Heart left ventricle (tissue), 16 donors: ENCODE data around the gene MYL3. TPM values are rescaled to one million over a fixed set of nuclear protein-coding genes. Genes with fewer than 3 reads are reported as not detected.

Experiments
- ATAC-seq, 4 donors: fragments of 200-7000 bp; cut with Tn5 transposase; one replicate each; pipeline ENCODE4 v1.9.1; 2020 to 2022; ENCODE audit warnings: moderate library complexity in 4 of 4, mild to moderate bottlenecking in 3 of 4, moderate number of reproducible peaks in 1 of 4
- DNase-seq, 5 donors: peaks; one replicate each; pipeline ENCODE4 v3.0.0-alpha.2; 2020
- H3K27ac ChIP-seq, 12 donors: fragments of 200-600 bp; sonication (generic) in 4 of 12; one replicate each; pipeline versions ENCODE4 v1.5.0 to v1.8.0; 2016 to 2022; ENCODE audit warnings: mild to moderate bottlenecking in 2 of 12
- H3K27me3 ChIP-seq, 9 donors: fragments of 200-600 bp; sonication (generic) in 2 of 9; one replicate each; pipeline versions ENCODE4 v1.5.1 to v1.8.0; 2016 to 2022; ENCODE audit warnings: mild to moderate bottlenecking in 3 of 9
- H3K36me3 ChIP-seq, 9 donors: fragments of 200-600 bp; sonication (generic) in 2 of 9; one replicate each; pipeline versions ENCODE4 v1.5.0 to v1.8.0; 2018 to 2022; ENCODE audit warnings: mild to moderate bottlenecking in 2 of 9
- H3K4me1 ChIP-seq, 12 donors: fragments of 200-600 bp; sonication (generic) in 4 of 12; one replicate each; pipeline versions ENCODE4 v1.5.0 to v1.8.0; 2016 to 2022; ENCODE audit warnings: mild to moderate bottlenecking in 3 of 12
- H3K4me3 ChIP-seq, 12 donors: fragments of 200-600 bp; sonication (generic) in 4 of 12; one replicate each; pipeline versions ENCODE4 v1.5.0 to v1.8.0; 2017 to 2022; ENCODE audit warnings: mild to moderate bottlenecking in 9 of 12, moderate library complexity in 4 of 12
- H3K9me3 ChIP-seq, 12 donors: fragments of 200-600 bp; sonication (generic) in 4 of 12; one replicate each; pipeline versions ENCODE4 v1.5.0 to v1.8.0; 2016 to 2022; ENCODE audit warnings: mild to moderate bottlenecking in 1 of 12
- POLR2A ChIP-seq, 2 donors: fragments of 450-650 bp; IDR thresholded peaks; one replicate each; pipeline ENCODE4 v1.6.1; 2017; ENCODE audit warnings: antibody characterized with exemption in 2 of 2, mild to moderate bottlenecking in 2 of 2, moderate library complexity in 2 of 2
- WGBS, 4 donors: extraction: QIAGEN DNeasy Blood & Tissue Kit in 2 of 4; methylation state at CpG; one replicate each; pipeline versions ENCODE4 v1.1.5 to v1.1.7; 2013 to 2018; 5-methylcytosine and 5-hydroxymethylcytosine counted together
- intact Hi-C, 10 donors: fragments of 100-400 bp; cut with DNase I; formaldehyde crosslinking; loops; one replicate each; pipeline versions ENCODE4 v1.11.1 to v1.14.2; 2022
- polyA plus RNA-seq, 2 donors: library from polyadenylated mRNA; stranded (reverse); fragments of 200-250 nt; gene quantifications; one replicate each; pipeline ENCODE4 v1.2.3, GENCODE V29; 2013
- total RNA-seq, 9 donors: library from RNA; depleted of rRNA in 2 of 9; stranded (reverse); fragments of >200 nt in 2 of 9; fragmentation: NEBNext Ultra II Directional in 3 of 9; extraction: Animal tissue kit (Norgen Biotek cat#: 25700) in 3 of 9; gene quantifications; one replicate each; pipeline versions ENCODE4 v1.1.0 to v1.2.4, GENCODE V29; 2016 to 2023
- TF ChIP-seq, protein P1 (sequence below), 12 donors: fragments of 200-600 bp; sonication (generic) in 4 of 12; IDR thresholded peaks; one replicate each; pipeline versions ENCODE4 v1.5.0 to v1.8.0; 2018 to 2022; ENCODE audit warnings: antibody characterized with exemption in 12 of 12, mild to moderate bottlenecking in 5 of 12
- donor health status: ischemic (EF 13 %, LVEDD 7.1; RV severe dilation, severe dysfunction).
- donor health status: healthy with polysubstance abuse.
- donor health status: DM: no; HTN: yes; CAD: no.
- donor health status: DM: no; HTN: no; CAD: no.
- donor health status: ischemic (EF 25% LVEDD 6.9; RV normal size, moderate dysfunction).
- donor health status: ischemic (EF 25% LVEDD 5.7; RV mildly dilated, moderate dysfunction).
- donor health status: healthy.
- donor health status: DM: yes; HTN: yes; CAD: no.
- donor health status: ischemic (EF 35%, LVEDD 5.7; RV mildly dilated, moderate dysfunction).
- donor health status: nonischemic (EF 11% LVEDD 7.7; RV severe dilation, severe dysfunction).
- donor health status: DM: yes; HTN: yes; CAD: no.
- donor health status: PGD.
- donor health status: ischemic (EF 29% LVEDD 5.4; RV normal size, mild dysfunction).
- donor health status: nonischemic (EF 23%, LVEDD 6.1; RV moderate dilation, normal function).

MYL3 gene
- total and polyA plus RNA-seq, 11 donors = 4,961 to 12,544 (median 6,839) TPM

DNA sequence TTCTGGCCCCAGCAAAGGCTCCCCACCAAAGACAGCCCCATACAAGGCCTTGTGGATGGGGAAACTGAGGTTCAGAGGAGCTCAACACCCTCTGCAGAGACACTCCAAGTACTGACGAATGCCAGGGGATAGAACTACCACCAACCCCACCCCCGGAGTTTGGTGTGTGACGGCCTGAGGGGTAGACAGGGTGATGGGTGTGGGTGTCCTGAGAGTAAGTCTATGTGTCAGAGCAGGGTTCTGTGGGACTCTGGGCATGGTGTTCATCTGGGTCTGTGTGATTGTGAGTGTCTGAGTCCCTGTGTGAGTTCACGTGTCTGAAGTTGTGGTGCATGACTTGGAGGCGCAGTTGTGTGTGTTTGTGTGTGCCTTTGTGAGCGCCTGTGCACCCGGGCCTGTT lies 21.7 kb upstream of the MYL3 start:
- H3K9me3 ChIP-seq = no peaks in the 10 kb centered on the region
- intact Hi-C loops = no loop called here
- no peak overlapping the region for H3K27ac ChIP-seq
- no peaks in the 10 kb centered on the region for H3K36me3 ChIP-seq
- WGBS, 4 donors = 86 to 95% (median 89%) methylated on average over 7 of the region's 7 CpGs
- peaks cover 0 to 38% (median 9%) of the 10 kb centered on the region in 9 donors for H3K27me3 ChIP-seq
- peaks cover 0 to 39% (median 18%) of the 10 kb centered on the region in 12 donors for H3K4me1 ChIP-seq
- TF ChIP-seq, protein P1, sequence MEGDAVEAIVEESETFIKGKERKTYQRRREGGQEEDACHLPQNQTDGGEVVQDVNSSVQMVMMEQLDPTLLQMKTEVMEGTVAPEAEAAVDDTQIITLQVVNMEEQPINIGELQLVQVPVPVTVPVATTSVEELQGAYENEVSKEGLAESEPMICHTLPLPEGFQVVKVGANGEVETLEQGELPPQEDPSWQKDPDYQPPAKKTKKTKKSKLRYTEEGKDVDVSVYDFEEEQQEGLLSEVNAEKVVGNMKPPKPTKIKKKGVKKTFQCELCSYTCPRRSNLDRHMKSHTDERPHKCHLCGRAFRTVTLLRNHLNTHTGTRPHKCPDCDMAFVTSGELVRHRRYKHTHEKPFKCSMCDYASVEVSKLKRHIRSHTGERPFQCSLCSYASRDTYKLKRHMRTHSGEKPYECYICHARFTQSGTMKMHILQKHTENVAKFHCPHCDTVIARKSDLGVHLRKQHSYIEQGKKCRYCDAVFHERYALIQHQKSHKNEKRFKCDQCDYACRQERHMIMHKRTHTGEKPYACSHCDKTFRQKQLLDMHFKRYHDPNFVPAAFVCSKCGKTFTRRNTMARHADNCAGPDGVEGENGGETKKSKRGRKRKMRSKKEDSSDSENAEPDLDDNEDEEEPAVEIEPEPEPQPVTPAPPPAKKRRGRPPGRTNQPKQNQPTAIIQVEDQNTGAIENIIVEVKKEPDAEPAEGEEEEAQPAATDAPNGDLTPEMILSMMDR (IDR thresholded peaks at IDR 0.05) = no peak
- TF ChIP-seq POLR2A (IDR thresholded peaks at IDR 0.05) = no peak
- no peak for ATAC-seq
- peak overlapping the region in 5 of 12 donors; percentile 54 to 68 (median 62) for H3K4me3 ChIP-seq
- no peak for DNase-seq

DNA sequence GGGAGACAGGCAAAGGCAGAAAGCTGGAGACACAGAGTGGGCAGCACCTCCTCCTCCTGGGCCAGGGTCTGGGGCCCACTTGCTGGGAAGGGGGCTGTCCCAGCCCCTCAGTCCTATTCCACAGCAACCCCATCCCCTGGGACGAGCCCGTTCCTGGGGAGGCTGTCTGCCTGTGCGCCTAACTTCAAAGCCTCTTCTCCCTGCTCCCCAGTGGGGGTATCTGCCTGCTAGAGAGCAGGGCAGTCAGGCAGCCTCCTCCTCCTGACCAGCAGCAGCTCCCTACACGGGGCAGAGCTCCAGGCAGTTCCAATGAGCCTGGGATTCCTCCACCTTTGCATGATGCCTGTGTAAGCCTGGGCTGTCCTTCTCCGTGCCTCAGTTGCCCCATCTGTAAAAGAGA lies 21.2 kb upstream of the MYL3 start:
- WGBS, 4 donors = 56 to 74% (median 66%) methylated on average over 5 of the region's 5 CpGs
- TF ChIP-seq, protein P1 (IDR thresholded peaks at IDR 0.05) = no peak
- no peak for TF ChIP-seq POLR2A (IDR thresholded peaks at IDR 0.05)
- ATAC-seq (no peak), DNase-seq (no peak)
- H3K27ac ChIP-seq = no peak overlapping the region
- H3K4me3 ChIP-seq = peak overlapping the region in 7 of 12 donors; percentile 54 to 68 (median 62)
- no peaks in the 10 kb centered on the region for H3K9me3 ChIP-seq
- intact Hi-C loops = no loop called here
- no peaks in the 10 kb centered on the region for H3K36me3 ChIP-seq
- peaks cover 0 to 38% (median 15%) of the 10 kb centered on the region in 12 donors for H3K4me1 ChIP-seq
- peaks cover 0 to 38% (median 9%) of the 10 kb centered on the region in 9 donors for H3K27me3 ChIP-seq

DNA sequence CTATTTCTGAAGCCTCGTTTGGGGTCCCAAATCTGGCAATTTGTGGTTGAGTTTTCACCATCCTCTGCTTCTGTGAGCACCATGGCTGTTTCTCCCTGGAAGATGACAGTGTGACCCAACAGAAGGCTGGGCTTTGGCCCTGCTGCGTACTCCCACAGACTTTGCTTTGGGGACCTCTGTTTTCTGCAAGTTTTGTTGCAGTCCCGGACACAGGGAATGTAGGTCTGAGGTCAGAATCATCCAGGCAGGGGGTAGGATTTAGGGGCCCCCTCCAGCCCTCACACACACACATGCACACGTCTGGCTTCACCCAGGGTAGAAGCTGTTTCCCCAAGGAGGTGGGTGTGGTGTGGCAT lies 20.6 kb upstream of the MYL3 start:
- Histone ChIP-seq H3K27me3 (peaks cover 0 to 38% (median 9%) of the 10 kb centered on the region in 9 donors), H3K36me3 (no peaks in the 10 kb centered on the region), H3K27ac (peak overlapping the region in 2 of 12 donors; percentile 79 to 82), H3K4me3 (peak overlapping the region; percentile 46 to 68 (median 62)), H3K4me1 (peaks cover 0 to 38% (median 18%) of the 10 kb centered on the region in 12 donors), H3K9me3 (no peaks in the 10 kb centered on the region)
- WGBS, 4 donors = 58 to 75% (median 68%) methylated on average over 3 to 4 of the region's 4 CpGs
- DNase-seq (no peak), ATAC-seq (no peak)
- TF ChIP-seq, protein P1 (IDR thresholded peaks at IDR 0.05) = no peak
- TF ChIP-seq POLR2A (IDR thresholded peaks at IDR 0.05) = no peak
- intact Hi-C loops = no loop called here

DNA sequence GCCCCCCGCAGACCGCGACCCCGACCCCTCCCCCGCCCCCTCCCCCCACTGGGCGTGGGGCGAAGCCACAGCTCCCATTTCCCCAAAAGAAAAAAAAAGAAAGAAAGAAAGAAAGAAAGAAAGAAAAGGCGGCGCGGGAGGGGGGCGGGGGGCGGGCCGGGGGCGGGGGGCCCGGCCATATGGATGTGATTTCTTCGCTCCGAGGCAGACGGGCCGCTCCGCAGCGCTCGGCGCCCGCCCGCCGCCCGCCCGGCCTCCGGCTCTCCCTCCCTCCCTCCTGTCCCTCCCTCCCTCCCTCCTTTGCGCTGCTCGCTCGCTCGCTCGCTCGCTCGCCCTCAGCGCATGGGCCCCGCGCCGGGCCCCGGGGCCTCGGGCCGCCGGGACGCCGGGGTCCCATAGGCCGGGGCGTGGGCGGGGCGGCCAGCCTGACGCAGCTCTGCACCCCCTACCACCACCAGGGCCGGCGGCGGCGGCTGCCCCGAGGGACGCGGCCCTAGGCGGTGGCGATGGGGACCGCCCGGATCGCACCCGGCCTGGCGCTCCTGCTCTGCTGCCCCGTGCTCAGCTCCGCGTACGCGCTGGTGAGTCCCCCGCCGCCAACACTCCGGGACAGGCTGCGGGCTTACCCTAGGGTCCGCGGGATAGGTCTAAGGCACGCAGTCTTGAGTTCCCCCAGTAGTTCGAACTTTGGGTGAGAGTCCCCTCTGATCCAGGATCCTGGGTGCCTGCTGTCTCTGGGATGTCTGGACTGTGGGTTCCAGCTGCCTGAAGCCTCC lies 20.0 kb upstream of the MYL3 start:
- Histone ChIP-seq H3K36me3 (no peaks in the 10 kb centered on the region), H3K9me3 (no peaks in the 10 kb centered on the region), H3K4me1 (peaks cover 0 to 39% (median 19%) of the 10 kb centered on the region in 12 donors), H3K27ac (peak overlapping the region in 10 of 12 donors; percentile 65 to 82 (median 74)), H3K4me3 (peak overlapping the region; percentile 46 to 68 (median 62)), H3K27me3 (peaks cover 0 to 38% (median 9%) of the 10 kb centered on the region in 9 donors)
- TF ChIP-seq, protein P1 (IDR thresholded peaks at IDR 0.05) = no peak
- TF ChIP-seq POLR2A (IDR thresholded peaks at IDR 0.05) = no peak
- peak in 2 of 4 donors; percentile 23 to 70 for ATAC-seq
- DNase-seq = no peak
- intact Hi-C loops = no loop called here
- 1 to 5% (median 4%) methylated on average over 37 to 74 of the region's 78 CpGs for WGBS, 4 donors
